H9 (cell line): ENCODE data around the gene CABP7. TPM values are rescaled to one million over a fixed set of nuclear protein-coding genes. Genes with fewer than 3 reads are reported as not detected.

Experiments used
- DNase-seq: peaks from one replicate; pipeline ENCODE4 v3.0.0-alpha.2; 2017
- H2AFZ ChIP-seq: one replicate; pipeline ENCODE4 v1.6.1; 2013; ENCODE audit warnings: mild to moderate bottlenecking, low read length, control low read depth, moderate library complexity
- H2AK5ac ChIP-seq: 2 replicates; pipeline ENCODE4 v1.6.1; 2013; ENCODE audit warnings: low read length, control low read depth, mixed read lengths; ENCODE audit not compliant: insufficient read length
- H2BK120ac ChIP-seq: one replicate; pipeline ENCODE4 v1.6.1; 2013; ENCODE audit warnings: low read depth, mild to moderate bottlenecking, low read length, control low read depth, inconsistent platforms; ENCODE audit not compliant: poor library complexity, severe bottlenecking
- H2BK12ac ChIP-seq: 2 replicates; pipeline ENCODE4 v1.6.1; 2013; ENCODE audit warnings: low read length, control low read depth, mixed read lengths, low read depth; ENCODE audit not compliant: insufficient read length
- H2BK15ac ChIP-seq: 2 replicates; pipeline ENCODE4 v1.6.1; 2013; ENCODE audit warnings: low read depth, low read length, control low read depth
- H2BK20ac ChIP-seq: one replicate; pipeline ENCODE4 v1.6.1; 2013; ENCODE audit warnings: low read depth, mild to moderate bottlenecking, low read length, control low read depth, inconsistent platforms; ENCODE audit not compliant: poor library complexity, severe bottlenecking
- H2BK5ac ChIP-seq: 2 replicates; pipeline ENCODE4 v1.6.1; 2013; ENCODE audit warnings: low read length, control low read depth, mixed read lengths; ENCODE audit not compliant: insufficient read length
- H3K14ac ChIP-seq: 2 replicates; pipeline ENCODE4 v1.6.1; 2013; ENCODE audit warnings: low read length, control low read depth; ENCODE audit not compliant: insufficient read depth
- H3K18ac ChIP-seq: 2 replicates; pipeline ENCODE4 v1.6.1; 2013; ENCODE audit warnings: low read depth, mild to moderate bottlenecking, mixed read lengths, low read length, control low read depth; ENCODE audit not compliant: insufficient read length
- H3K23ac ChIP-seq: 2 replicates; pipeline ENCODE4 v1.6.1; 2013; ENCODE audit warnings: low read length, control low read depth, mixed read lengths, low read depth; ENCODE audit not compliant: insufficient read length
- H3K23me2 ChIP-seq: 2 replicates; pipeline ENCODE4 v1.6.1; 2013; ENCODE audit warnings: low read depth, mild to moderate bottlenecking, mixed read lengths, low read length, control low read depth; ENCODE audit not compliant: insufficient read length, poor library complexity, severe bottlenecking
- H3K27ac ChIP-seq: 2 replicates; pipeline ENCODE4 v1.5.1; 2013; ENCODE audit warnings: low read length, control low read depth, mixed read lengths, low read depth; ENCODE audit not compliant: insufficient read length
- H3K27me3 ChIP-seq: 2 replicates; pipeline ENCODE4 v1.6.1; 2013; ENCODE audit warnings: low read length, control low read depth, inconsistent platforms; ENCODE audit not compliant: insufficient read depth
- H3K4ac ChIP-seq: 2 replicates; pipeline ENCODE4 v1.6.1; 2013; ENCODE audit warnings: low read depth, mild to moderate bottlenecking, control low read depth, inconsistent platforms, low read length, moderate library complexity
- H3K4me1 ChIP-seq: 2 replicates; pipeline ENCODE4 v1.6.1; 2013; ENCODE audit warnings: low read length, control low read depth, inconsistent platforms; ENCODE audit not compliant: insufficient read depth
- H3K4me2 ChIP-seq: 2 replicates; pipeline ENCODE4 v1.6.1; 2013; ENCODE audit warnings: low read length, control low read depth, mixed read lengths; ENCODE audit not compliant: insufficient read length, insufficient read depth
- H3K56ac ChIP-seq: 2 replicates; pipeline ENCODE4 v1.6.1; 2013; ENCODE audit warnings: low read depth, mild to moderate bottlenecking, mixed read lengths, low read length, control low read depth; ENCODE audit not compliant: insufficient read length
- H3K79me1 ChIP-seq: 2 replicates; pipeline ENCODE4 v1.6.1; 2013; ENCODE audit warnings: low read depth, mild to moderate bottlenecking, moderate library complexity, low read length, control low read depth, inconsistent platforms; ENCODE audit not compliant: insufficient read depth, poor library complexity, severe bottlenecking
- H3K79me2 ChIP-seq: 2 replicates; pipeline ENCODE4 v1.6.1; 2013; ENCODE audit warnings: low read length, control low read depth, inconsistent platforms; ENCODE audit not compliant: insufficient read depth
- H3K9ac ChIP-seq: 2 replicates; pipeline ENCODE4 v1.6.1; 2013; ENCODE audit warnings: low read length, control low read depth, mixed read lengths; ENCODE audit not compliant: insufficient read length; ENCODE audit errors: extremely low read depth
- H3K9me3 ChIP-seq: one replicate; pipeline ENCODE4 v1.6.1; 2013; ENCODE audit warnings: low read depth, low read length, inconsistent platforms; ENCODE audit not compliant: control insufficient read depth
- H3T11ph ChIP-seq: one replicate; pipeline ENCODE4 v1.6.1; 2013; ENCODE audit warnings: mild to moderate bottlenecking, low read length, control low read depth, inconsistent platforms
- H4K20me1 ChIP-seq: one replicate; pipeline ENCODE4 v1.6.1; 2013; ENCODE audit not compliant: control insufficient read depth, insufficient read length, insufficient read depth
- H4K5ac ChIP-seq: 2 replicates; pipeline ENCODE4 v1.6.1; 2013; ENCODE audit warnings: low read depth, mild to moderate bottlenecking, mixed read lengths, low read length, control low read depth; ENCODE audit not compliant: insufficient read length
- H4K8ac ChIP-seq: replicated peaks from 2 replicates; pipeline ENCODE4 v1.6.1; 2013; ENCODE audit warnings: low read length, control low read depth, mixed read lengths, low read depth; ENCODE audit not compliant: insufficient read length
- H4K91ac ChIP-seq: 2 replicates; pipeline ENCODE4 v1.6.1; 2013; ENCODE audit warnings: low read depth, mild to moderate bottlenecking, moderate library complexity, mixed read lengths, low read length, control low read depth; ENCODE audit not compliant: insufficient read length
- H3K27ac Mint-ChIP-seq, 3 experiments: 2 replicates in 2 of 3; 3 replicates in 1 of 3; pipeline ENCODE4 v1.8.0; 2020 to 2021; ENCODE audit warnings: mixed read lengths in 3 of 3, mild to moderate bottlenecking in 1 of 3, moderate library complexity in 1 of 3
- H3K27me3 Mint-ChIP-seq: 2 replicates; pipeline ENCODE4 v1.8.0; 2021; ENCODE audit warnings: low read depth, mild to moderate bottlenecking, moderate library complexity, mixed read lengths
- H3K36me3 Mint-ChIP-seq, 3 experiments: 2 replicates in 2 of 3; 3 replicates in 1 of 3; pipeline ENCODE4 v1.8.0; 2020 to 2021; ENCODE audit warnings: low read depth in 3 of 3, mixed read lengths in 3 of 3; ENCODE audit not compliant: insufficient read depth in 1 of 3
- H3K4me1 Mint-ChIP-seq, 2 experiments: 2 replicates each; pipeline ENCODE4 v1.8.0; 2020; ENCODE audit warnings: mixed read lengths in 2 of 2
- H3K4me3 Mint-ChIP-seq, 2 experiments: 2 replicates in 1 of 2; 3 replicates in 1 of 2; pipeline ENCODE4 v1.8.0; 2020 to 2021; ENCODE audit warnings: mild to moderate bottlenecking in 2 of 2, mixed read lengths in 2 of 2, moderate library complexity in 1 of 2
- H3K9me3 Mint-ChIP-seq, 2 experiments: 2 replicates in 1 of 2; 3 replicates in 1 of 2; pipeline ENCODE4 v1.8.0; 2020; ENCODE audit warnings: mild to moderate bottlenecking in 2 of 2, mixed read lengths in 2 of 2, moderate library complexity in 1 of 2
- CTCF ChIP-seq: fragments of 200-600 bp; sonication (generic); conservative IDR thresholded peaks from 3 replicates; pipeline ENCODE4 v1.8.0; 2021; ENCODE audit warnings: antibody characterized with exemption, mild to moderate bottlenecking
- WGBS: extraction: QIAGEN DNeasy Blood & Tissue Kit; methylation state at CpG from one replicate; pipeline ENCODE4 v1.1.7; 2013; ENCODE audit warnings: missing lambda C conversion rate, low lambda C conversion rate, mixed read lengths; ENCODE audit not compliant: insufficient read length; ENCODE audit errors: extremely low coverage; 5-methylcytosine and 5-hydroxymethylcytosine counted together
- total RNA-seq: library from RNA; stranded (reverse); gene quantifications from 2 replicates; pipeline ENCODE4 v1.2.1, GENCODE V29; 2021

CABP7 gene
- total RNA-seq, 1 experiment from 2014 or later, result 0.83 TPM

GRCh38 chr22:29700900-29701154 lies 19.0 kb upstream of the CABP7 start:
- Histone ChIP-seq H2BK5ac (no peak overlapping the region), H3K4me1 (peaks cover 6% of the 10 kb centered on the region; the same call in 1 of the 2 replicates), H2AK5ac (no peak overlapping the region), H3T11ph (no peak overlapping the region), H3K56ac (no peak overlapping the region), H3K4me2 (no peak overlapping the region), H3K23ac (no peak overlapping the region), H3K18ac (no peak overlapping the region), H3K9me3 (no peaks in the 10 kb centered on the region), H3K27ac (no peak overlapping the region), H3K9ac (no peak overlapping the region), H3K79me1 (no peaks in the 10 kb centered on the region), H4K20me1 (no peaks in the 10 kb centered on the region), H3K23me2 (peaks cover 9% of the 10 kb centered on the region), H3K14ac (no peak overlapping the region), H2BK15ac (no peak overlapping the region), H4K5ac (no peak overlapping the region), H3K27me3 (no peaks in the 10 kb centered on the region; the same call in 1 of the 2 replicates), H2BK120ac (no peak overlapping the region), H2BK12ac (no peak overlapping the region), H3K4ac (no peak overlapping the region), H2AFZ (no peak overlapping the region), H3K79me2 (no peaks in the 10 kb centered on the region), H2BK20ac (no peak overlapping the region), H4K8ac (no peak overlapping the region), H4K91ac (no peak overlapping the region)
- Mint-ChIP-seq H3K27ac (no peak overlapping the region), H3K9me3 (no peaks in the 10 kb centered on the region), H3K36me3 (peaks cover 0 to 5% (median 0%) of the 10 kb centered on the region in 3 experiments; a peak in 4 of 7 replicates), H3K4me1 (peaks cover 36 to 54% of the 10 kb centered on the region in 2 experiments), H3K27me3 (peaks cover 64% of the 10 kb centered on the region), H3K4me3 (no peak overlapping the region)
- DNase-seq, result no peak
- no CpG with 5 or more reads among the region's 9 CpGs for WGBS
- no peak for TF ChIP-seq CTCF
